Measurements from ENCODE around the gene TOM1L2.
A peak's percentile ranks its signal among the peaks of the same experiment; 100 is the strongest.

- TF ChIP-seq CTCF (IDR thresholded peaks at IDR 0.05), result peak; percentile 94
- no peak for TF ChIP-seq EZH2phosphoT487 (IDR thresholded peaks at IDR 0.05)
Measured at GRCh38 chr17:17859909-17860765, 112.1 kb downstream of the TOM1L2 start.
